Raji (cell line): ENCODE measurements around the gene ZNF236.

Experiments used
- POLR2A ChIP-seq: IDR thresholded peaks from 2 replicates; pipeline ENCODE4 v1.6.1; 2011; ENCODE audit warnings: low read depth, low read length, control low read depth; ENCODE audit not compliant: insufficient read depth

The ZNF236 gene

GRCh38 chr18:76935722-76936337 is 113.5 kb downstream of the ZNF236 start:
- no peak for TF ChIP-seq POLR2A

GRCh38 chr18:76936877-76937276 is 114.5 kb downstream of the ZNF236 start:
- no peak for TF ChIP-seq POLR2A

- no peak for TF ChIP-seq POLR2A
These were observed 115.2 kb downstream of the ZNF236 start for GRCh38 chr18:76937597-76937996.

- TF ChIP-seq POLR2A, result no peak
These were observed 116.3 kb downstream of the ZNF236 start for GRCh38 chr18:76938619-76939018.

- TF ChIP-seq POLR2A, result no peak
These were observed 118.9 kb downstream of the ZNF236 start for GRCh38 chr18:76941284-76941683.

- TF ChIP-seq POLR2A, result no peak
These were observed 121.4 kb downstream of the ZNF236 start for GRCh38 chr18:76943542-76944339.

- TF ChIP-seq POLR2A, result no peak
These were observed 126.0 kb downstream of the ZNF236 start for GRCh38 chr18:76948345-76948744.

GRCh38 chr18:76951456-76952247 is 129.3 kb downstream of the ZNF236 start:
- no peak for TF ChIP-seq POLR2A

GRCh38 chr18:76952747-76953146 is 130.4 kb downstream of the ZNF236 start:
- no peak for TF ChIP-seq POLR2A

GRCh38 chr18:76953156-76953555 is 130.8 kb downstream of the ZNF236 start:
- no peak for TF ChIP-seq POLR2A

- TF ChIP-seq POLR2A, result no peak
These were observed 131.4 kb downstream of the ZNF236 start for GRCh38 chr18:76953583-76954233.

- no peak for TF ChIP-seq POLR2A
These were observed 133.3 kb downstream of the ZNF236 start for GRCh38 chr18:76955524-76956170.

GRCh38 chr18:76956648-76957047 is 134.3 kb downstream of the ZNF236 start:
- TF ChIP-seq POLR2A, result no peak

- TF ChIP-seq POLR2A, result no peak
These were observed 135.3 kb downstream of the ZNF236 start for GRCh38 chr18:76957384-76958355.
